Stimulated activated CD8-positive, alpha-beta memory T cell treated with anti-CD3 and anti-CD28 coated beads, Interleukin-15, amount 100 ng/mL, for 24 hours (primary cell): ENCODE data around the gene GPR107.

ENCODE experiments used
- DNase-seq: peaks from one replicate; pipeline ENCODE4 v3.0.0-alpha.2; 2020; ENCODE audit warnings: low read depth

The GPR107 gene

GRCh38 chr9:130054325-130054786 lies 650 bp downstream of the GPR107 start:
- no peak for DNase-seq

- no peak for DNase-seq
These were observed 1.1 kb downstream of the GPR107 start for GRCh38 chr9:130054820-130055219.

GRCh38 chr9:130058154-130058553 lies 4.4 kb downstream of the GPR107 start:
- no peak for DNase-seq

GRCh38 chr9:130058887-130059286 lies 5.2 kb downstream of the GPR107 start:
- DNase-seq = no peak

GRCh38 chr9:130060296-130060695 lies 6.6 kb downstream of the GPR107 start:
- no peak for DNase-seq

GRCh38 chr9:130062750-130063149 lies 9.0 kb downstream of the GPR107 start:
- no peak for DNase-seq

GRCh38 chr9:130064621-130065020 lies 10.9 kb downstream of the GPR107 start:
- no peak for DNase-seq

- no peak for DNase-seq
These were observed 15.3 kb downstream of the GPR107 start for GRCh38 chr9:130069048-130069447.

GRCh38 chr9:130072515-130073235 lies 19.0 kb downstream of the GPR107 start:
- no peak for DNase-seq

GRCh38 chr9:130073373-130073772 lies 19.7 kb downstream of the GPR107 start:
- DNase-seq = no peak

- DNase-seq = no peak
These were observed 24.8 kb downstream of the GPR107 start for GRCh38 chr9:130078547-130078946.

GRCh38 chr9:130084337-130084736 lies 30.6 kb downstream of the GPR107 start:
- DNase-seq = no peak

- DNase-seq = no peak
These were observed 34.3 kb downstream of the GPR107 start for GRCh38 chr9:130088051-130088450.

GRCh38 chr9:130089141-130089540 lies 35.4 kb downstream of the GPR107 start:
- no peak for DNase-seq

GRCh38 chr9:130090915-130091314 lies 37.2 kb downstream of the GPR107 start:
- DNase-seq = no peak

GRCh38 chr9:130092910-130093309 lies 39.2 kb downstream of the GPR107 start:
- no peak for DNase-seq

- DNase-seq = no peak
These were observed 42.2 kb downstream of the GPR107 start for GRCh38 chr9:130095872-130096271.

- no peak for DNase-seq
These were observed 47.0 kb downstream of the GPR107 start for GRCh38 chr9:130100681-130101080.

- no peak for DNase-seq
These were observed 48.2 kb downstream of the GPR107 start for GRCh38 chr9:130101915-130102314.

GRCh38 chr9:130104491-130105193 lies 50.9 kb downstream of the GPR107 start:
- no peak for DNase-seq

GRCh38 chr9:130106860-130107233 lies 53.1 kb downstream of the GPR107 start:
- no peak for DNase-seq

- DNase-seq = peak; percentile 70
These were observed 53.6 kb downstream of the GPR107 start for GRCh38 chr9:130107234-130107861.

GRCh38 chr9:130107955-130108354 lies 54.2 kb downstream of the GPR107 start:
- no peak for DNase-seq
